HG03159 (cell line): ENCODE measurements around the gene CPA5.

ENCODE experiments used
- ATAC-seq: cut with Tn5 transposase; IDR thresholded peaks from one replicate; pipeline ENCODE4 v1.9.1; 2021; ENCODE audit warnings: mild to moderate bottlenecking, moderate library complexity; ENCODE audit not compliant: unreplicated experiment

CPA5 gene

DNA sequence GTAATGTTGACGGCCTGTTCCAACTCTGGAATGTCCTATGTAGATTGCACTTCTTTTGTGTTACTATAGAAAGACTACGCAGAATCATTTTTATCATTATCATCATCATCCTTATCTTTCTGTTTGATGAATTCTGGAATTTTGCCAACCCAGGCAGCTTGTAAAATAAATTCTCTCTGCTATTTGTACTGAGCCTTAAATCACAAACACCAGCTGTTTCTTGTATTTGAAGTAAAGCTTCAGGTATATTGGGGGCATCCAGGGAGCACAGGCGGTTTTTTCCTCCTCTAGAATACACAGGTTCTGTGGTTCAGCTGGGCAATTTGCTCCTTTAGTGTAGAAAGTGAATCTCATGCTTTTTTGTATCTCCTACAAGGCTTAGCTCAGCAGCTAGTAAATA, 14.9 kb upstream of the CPA5 start:
- ATAC-seq = no peak

- no peak for ATAC-seq
Observed at GRCh38 chr7:130332259-130333053, 12.2 kb upstream of the CPA5 start.

DNA sequence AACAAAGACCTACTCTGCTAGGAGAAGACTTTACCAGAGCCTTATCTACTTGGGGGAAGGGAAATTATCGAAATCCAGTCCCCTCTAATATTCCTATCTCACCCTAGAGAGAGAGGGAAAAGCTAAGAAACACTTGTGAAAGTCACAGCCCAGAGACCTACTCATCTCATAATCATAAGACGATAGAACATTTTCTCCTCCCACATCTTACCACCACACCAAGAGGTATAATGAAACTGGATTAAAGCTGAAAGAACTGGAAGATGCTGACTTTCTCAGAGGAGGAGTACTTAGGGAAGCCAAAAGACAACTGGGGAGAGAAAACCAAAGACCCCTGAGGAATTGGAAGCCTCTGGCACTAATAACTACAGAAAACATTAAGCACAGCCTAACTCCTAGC, 10.8 kb upstream of the CPA5 start:
- no peak for ATAC-seq

DNA sequence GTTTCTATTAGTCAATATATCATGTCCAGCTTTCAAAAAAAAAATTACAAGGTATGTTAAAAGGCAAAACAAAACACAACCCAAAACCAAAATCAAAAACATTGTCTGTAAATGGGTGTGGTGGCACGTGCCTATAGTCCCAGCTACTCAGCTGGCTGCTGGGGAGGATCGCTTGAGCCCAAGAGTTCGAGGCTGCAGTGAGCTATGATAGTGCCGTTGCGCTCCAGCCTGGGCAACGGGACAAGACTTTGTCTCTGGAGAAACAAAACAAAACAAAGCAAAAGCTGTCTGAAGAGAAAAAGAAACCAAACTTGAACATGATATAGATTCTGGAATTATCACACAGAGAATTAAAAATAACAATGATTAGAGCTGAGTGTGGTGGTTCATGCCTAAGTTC, 10.3 kb upstream of the CPA5 start:
- no peak for ATAC-seq

DNA sequence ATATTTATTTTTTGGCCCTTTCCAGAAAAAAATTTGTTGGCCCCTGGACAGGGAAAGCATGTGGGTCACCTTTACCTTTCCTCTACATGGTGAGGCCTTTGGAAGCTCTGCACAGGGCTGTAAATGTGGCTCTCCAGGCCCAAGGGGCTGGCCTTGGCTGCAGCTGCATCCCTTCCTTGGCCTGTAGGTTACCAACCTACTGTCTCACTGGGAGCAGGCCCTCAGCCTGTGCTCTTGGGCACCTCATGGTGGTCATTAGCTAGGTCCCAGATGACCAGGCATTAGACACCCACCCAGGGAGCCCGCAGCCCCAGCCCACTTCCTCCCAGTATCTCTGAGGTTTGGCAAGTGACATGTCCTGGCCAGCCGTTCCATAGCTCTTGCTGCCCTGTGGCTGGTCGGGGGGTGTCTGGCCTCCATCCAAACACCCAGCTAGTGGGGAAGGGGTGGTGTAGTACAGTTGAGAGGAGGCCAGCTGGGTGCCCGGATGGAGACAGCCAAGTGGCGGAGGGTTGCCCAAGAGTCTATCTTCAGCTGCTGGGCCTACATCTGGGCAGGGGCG, 7.1 kb upstream of the CPA5 start:
- ATAC-seq = no peak

DNA sequence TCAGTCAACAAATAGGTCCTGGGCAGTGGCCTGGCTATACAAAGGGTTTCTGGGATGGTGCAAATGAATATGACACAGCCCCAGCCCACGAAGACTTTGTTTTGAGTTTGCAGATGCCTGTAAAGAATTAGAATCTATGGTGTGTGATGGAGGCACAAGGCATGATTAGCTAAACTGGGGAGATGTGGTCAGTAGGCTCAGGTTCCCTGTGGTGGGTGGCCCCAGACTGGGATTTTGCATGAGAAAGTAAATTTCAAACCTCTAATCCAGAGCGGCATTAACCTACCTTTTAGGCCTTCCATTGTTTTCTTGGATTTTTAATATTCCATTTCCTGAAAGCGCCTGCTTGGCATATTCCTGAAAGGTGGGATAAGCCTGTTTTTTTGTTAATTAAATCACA, 6.4 kb upstream of the CPA5 start:
- ATAC-seq = no peak

DNA sequence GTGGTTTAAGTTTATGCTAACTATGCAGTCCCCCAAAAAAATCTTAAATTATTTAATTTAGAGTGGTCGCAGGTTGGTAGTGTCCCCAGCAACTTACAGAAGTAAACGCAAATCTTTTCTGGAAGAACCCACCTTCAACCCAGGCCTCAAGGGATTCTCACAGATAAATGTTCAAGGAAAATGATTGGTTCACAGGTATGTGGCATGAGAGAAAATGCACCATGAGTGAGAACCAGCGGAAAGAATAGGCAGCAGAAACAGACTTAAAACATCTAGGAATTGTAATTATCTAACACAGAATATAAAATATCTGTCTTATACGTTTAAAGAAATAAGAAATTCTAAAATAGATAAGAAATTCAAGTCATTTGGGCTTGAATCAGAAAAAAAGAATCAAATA, 2.7 kb upstream of the CPA5 start:
- no peak for ATAC-seq

DNA sequence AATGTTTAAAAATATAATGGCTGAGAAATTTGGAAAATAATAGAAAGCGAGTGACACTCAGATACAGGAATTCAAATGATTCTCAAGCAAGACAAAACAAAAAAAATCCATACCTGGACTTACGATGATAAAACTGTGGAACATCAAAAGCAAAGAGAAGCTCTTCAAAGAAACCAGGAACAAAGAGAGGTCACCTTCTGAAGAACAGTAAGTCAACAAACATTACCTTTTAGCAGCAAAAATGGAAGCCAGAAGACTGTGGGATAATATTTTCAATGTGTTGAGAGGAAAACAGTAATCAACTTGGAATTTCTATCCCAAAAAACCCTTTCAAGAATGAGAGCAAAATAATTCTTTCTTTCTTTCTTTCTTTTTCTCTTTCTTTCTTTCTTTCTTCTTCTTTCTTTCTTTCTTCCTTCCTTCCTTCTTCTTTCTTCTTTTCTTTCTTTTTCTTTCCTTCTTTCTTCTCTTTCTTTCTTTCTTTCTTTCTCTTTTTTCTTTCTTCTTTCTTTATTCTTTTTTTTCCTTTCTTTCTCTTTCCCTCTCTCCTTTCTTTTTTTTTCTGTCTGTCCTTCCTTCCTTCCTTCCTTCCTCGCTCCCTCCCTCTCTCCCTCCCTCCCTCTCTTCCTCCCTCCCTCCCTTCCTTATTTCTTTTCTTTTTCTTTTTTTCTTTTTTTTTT, 1.8 kb upstream of the CPA5 start:
- ATAC-seq = no peak

DNA sequence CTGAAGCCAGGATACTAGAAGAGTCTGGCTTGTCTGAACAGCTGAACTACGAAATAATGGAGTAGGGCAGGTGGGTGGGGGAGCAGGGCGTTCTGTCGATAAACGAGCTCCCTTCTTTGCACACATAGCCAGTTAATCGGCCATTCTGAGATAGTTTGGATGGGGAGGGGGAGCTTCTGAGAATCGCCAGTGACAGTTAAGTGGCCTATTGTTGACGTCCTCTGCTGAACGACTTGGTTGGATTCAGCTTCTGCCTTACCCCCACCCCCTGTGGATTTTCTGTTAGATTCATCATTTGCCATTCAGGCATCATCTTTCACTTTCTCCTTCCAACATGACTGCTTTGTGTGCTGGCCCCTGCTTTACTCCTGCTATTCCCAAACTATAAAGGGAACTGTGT, 520 bp downstream of the CPA5 start:
- no peak for ATAC-seq

DNA sequence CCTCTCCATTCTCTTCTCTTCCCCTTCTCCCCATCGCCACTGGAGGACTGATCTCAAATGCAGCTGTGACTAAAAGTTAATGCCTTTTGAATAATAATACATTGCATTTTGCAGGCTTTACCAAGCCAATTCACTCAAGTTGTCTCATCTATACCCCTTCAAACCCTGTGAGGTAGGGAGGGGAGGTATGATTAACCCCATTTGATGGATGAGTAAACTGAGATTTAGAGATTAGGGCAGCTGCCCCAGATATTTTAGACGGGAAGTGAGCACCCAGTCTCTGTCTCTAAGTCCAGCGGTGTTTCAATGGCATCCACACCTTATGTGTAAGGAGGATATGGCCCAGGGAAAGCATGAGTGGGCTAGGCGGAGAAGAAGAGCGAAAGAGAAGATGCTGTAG, 1.1 kb downstream of the CPA5 start:
- ATAC-seq = no peak

DNA sequence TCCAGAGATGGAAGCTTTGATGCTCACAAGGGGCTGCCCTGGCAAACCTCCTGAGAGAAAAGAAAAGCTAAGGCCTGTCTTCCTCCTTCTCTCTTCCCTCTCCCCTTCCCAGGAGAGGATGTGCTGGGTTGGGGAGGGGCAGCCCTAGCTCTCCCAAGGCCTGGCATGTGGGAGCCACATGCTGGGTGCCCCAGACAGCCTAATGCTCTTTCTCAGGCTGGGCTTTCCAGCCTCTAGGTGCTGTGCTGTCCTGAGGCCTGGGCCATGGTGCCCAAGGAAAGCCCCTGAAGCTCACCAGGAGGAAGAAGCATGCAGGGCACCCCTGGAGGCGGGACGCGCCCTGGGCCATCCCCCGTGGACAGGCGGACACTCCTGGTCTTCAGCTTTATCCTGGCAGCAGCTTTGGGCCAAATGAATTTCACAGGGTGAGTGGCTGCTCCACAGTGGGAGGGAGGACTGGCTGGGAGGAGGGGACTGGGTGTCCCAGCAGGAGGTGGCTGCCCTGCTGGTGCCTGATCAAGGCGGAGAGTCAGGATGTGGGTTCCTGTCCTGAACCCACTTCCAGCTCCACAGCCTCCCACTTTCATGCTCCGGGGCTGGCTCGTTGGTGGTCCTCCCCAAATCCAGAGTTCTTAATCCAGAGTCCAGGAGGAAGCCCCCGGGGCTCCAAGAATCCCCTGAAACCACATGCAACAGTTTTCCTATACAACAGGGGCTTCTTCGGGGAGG, 1.7 kb downstream of the CPA5 start:
- ATAC-seq = no peak

DNA sequence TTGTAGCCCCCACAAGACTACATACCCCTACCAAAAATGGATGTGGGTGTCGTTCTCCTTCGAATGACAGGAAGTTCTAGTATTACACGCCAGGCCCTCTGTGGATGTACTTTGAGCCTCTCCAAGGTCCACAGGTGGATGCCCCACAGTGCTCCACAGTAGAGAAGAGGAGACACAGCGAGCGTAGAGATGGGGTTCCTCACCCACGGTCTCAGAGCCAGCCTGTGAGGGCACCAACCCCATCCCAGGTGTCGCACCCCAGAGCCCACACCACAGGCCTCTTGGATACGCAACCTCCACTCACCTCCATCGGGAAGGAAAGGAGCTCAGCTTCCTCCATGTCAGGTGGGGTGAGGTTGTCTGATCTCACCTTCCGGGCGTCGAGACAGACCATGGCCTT, 2.3 kb downstream of the CPA5 start:
- ATAC-seq = no peak

- ATAC-seq = no peak
Observed at GRCh38 chr7:130349911-130350782, 5.5 kb downstream of the CPA5 start.

- ATAC-seq = no peak
Observed at GRCh38 chr7:130350945-130351790, 6.6 kb downstream of the CPA5 start.

DNA sequence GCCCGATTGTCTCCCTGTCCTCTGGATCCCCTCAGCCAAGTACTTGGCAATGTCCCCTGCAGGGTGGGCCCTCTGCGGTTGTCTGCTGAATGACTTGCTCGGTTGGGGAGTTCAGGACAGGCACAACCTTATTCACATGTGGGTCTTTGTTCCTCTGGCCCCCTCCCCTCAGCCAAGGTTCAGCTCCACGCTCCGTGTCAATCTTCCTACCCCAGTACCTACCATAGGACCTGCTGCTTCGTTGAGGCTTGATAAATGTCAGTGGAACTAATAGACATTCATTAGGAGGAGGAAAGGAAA, 7.1 kb downstream of the CPA5 start:
- ATAC-seq = no peak

DNA sequence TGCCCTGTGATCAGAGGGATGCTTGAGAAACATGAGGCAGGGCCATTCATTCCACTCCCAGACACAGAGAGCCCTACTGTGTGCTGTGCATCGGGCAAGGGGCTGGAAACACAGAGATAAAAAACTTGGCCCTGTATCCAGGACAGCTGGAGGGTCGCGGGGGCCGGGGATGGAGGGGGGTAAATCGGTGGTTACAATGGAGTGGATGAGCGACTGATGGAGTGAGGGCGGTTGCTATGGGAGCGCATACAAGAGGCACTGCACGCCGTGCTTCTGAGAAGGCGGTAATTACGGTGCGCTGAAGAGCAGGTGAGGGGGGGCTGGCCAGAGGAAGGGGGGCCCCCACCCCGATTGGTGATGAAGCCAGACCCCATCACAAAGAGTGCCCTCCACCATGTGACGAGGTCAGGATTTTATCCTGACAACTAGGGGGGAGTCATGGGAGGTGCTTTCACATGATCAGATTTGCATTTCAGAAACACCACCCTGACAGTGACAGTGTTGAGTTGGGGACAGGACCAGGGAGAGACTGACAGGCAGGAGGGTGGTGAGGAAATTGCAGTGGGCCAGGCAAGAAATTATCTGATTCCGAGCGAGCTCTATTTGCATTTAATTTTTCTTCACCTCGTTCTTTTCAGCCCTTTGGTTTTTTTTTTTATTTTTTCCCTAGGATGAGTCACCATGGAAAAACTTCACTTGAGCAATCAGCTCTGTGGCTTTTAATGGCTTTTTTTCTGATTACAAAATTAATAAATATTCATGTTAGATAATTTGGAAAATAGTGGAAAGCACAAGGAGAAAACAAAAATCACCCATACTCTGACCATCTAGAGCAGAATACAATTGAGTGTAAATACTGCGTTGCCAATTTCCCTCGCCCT, 7.8 kb downstream of the CPA5 start:
- no peak for ATAC-seq

- no peak for ATAC-seq
Observed at GRCh38 chr7:130353196-130353595, 8.6 kb downstream of the CPA5 start.

- ATAC-seq = no peak
Observed at GRCh38 chr7:130356121-130356875, 11.7 kb downstream of the CPA5 start.
